Epithelial cell of esophagus (primary cell): ENCODE results near the gene GJB3.
"Not testable (repeated sequence)": the region's sequence is repeated elsewhere in the genome, so short reads cannot be mapped to it uniquely, and the experiment has no call there.

Experiments
- DNase-seq: peaks from one replicate; pipeline ENCODE4 v3.0.0; 2010; ENCODE audit warnings: low read depth
- H3K4me3 ChIP-seq: 2 replicates; pipeline ENCODE4 v1.5.1; 2011; ENCODE audit warnings: mild to moderate bottlenecking, low read length, control low read depth
- CTCF ChIP-seq: IDR thresholded peaks from 2 replicates; pipeline ENCODE4 v1.5.1; 2011; ENCODE audit warnings: low read depth, mild to moderate bottlenecking, low read length, control low read depth, inconsistent platforms; ENCODE audit not compliant: insufficient read depth; ENCODE audit errors: missing control alignments

GJB3 gene

GRCh38 chr1:34781071-34781843, at the start of gene GJB3:
Gene GJB3, plus strand, starts transcription at chr1:34781214. Its CDS starts 3,549 bp downstream, at chr1:34784763.
- DNase-seq: peak; percentile 77
- no peak for TF ChIP-seq CTCF
- peak within 1 kb of the TSS; percentile 81 for H3K4me3 ChIP-seq

DNA sequence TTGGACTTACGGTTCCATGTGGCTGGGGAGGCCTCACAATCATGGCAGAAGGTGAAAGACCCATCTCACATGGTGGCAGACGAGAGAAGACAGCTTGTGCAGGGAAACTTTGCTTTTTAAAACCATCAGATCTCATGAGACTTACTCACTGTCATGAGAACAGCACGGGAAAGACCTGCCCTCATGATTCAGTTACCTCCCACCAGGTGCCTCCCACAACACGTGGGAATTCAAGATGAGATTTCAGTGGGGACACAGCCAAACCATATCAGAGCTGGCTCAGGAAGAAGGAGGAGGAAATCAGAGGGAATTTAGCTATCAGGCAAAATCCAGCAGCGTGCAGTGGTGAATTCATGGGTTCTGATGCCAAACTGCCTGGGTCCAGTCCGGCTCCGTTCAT, 48.2 kb upstream of the GJB3 start:
- not testable (repeated sequence) for DNase-seq, H3K4me3 ChIP-seq

GRCh38 chr1:34736692-34737091, 44.3 kb upstream of the GJB3 start:
- H3K4me3 ChIP-seq: no peak overlapping the region
- no peak for TF ChIP-seq CTCF
- no peak for DNase-seq

DNA sequence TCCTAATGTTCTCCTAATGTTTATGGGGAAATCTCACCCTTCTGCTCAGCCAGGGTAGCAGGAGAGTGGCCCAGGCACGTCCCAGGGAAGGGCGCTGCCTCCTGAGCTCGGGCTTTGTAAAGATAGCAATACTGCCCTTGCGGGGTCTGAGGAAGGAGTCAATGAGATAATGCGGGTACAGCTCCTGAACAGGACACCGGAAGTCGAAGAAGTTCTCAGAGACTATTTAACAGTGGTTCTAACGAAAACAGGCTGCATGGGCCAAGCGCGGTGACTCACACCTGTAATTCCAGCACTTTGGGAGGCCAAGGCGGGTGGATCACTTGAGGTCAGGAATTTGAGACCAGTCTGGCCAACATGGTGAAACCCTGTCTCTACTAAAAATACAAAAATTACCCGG, 43.8 kb upstream of the GJB3 start:
- DNase-seq, H3K4me3 ChIP-seq: not testable (repeated sequence)

DNA sequence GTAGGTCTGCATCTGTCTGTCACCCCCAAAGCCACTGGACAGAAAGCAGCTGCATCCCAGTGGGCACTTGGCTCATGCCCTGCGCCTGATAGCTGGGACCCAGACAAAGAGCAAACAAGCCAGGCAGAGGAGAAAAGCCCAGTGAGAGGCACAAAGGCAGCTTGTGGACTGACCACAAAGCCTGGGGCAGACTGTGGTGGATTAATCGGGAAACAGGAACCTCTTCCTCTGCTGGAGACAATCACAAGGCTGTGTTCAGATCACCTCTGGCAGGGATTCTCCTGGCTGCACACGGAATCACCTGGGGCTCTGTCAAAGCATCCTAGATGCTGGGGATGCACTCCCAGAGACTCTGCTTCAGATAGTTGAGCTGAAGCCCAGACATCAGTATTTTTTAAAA, 41.4 kb upstream of the GJB3 start:
- no peak overlapping the region for H3K4me3 ChIP-seq
- no peak for TF ChIP-seq CTCF
- DNase-seq: no peak

DNA sequence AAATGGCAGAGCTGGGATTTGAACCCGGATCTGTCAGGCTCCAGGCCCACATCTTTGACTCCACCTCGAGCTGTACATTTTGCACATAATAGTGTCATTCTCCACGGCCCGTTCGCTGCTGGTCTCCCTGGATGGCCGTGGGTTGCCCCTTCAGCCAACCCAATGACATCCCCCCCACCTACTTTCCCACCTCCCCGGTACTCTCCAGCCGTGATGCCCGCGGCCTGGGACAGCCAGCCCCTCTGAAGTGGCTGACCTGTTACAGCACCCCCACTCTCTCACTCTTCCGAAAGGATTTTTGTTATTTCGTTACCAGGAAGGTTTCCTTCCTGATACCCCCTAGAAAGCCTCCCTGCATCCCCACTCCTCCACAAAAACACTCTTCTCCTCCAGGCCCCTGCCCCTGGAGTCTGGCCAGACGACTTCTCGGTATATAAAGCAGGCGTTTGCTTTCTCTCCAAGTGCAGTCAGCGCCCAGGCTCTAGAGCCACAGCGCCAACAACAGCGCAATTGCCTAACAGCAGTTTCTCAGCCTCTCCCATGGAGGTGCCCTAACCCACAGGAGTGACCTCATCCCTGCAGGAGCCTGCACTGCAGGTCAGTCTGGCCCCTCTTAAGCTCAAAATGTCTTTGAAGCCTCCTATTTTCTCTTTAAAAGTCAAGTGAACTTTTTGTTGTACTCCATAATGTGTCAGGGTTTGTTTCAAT, 40.7 kb upstream of the GJB3 start:
- TF ChIP-seq CTCF: no peak
- H3K4me3 ChIP-seq: no peak overlapping the region
- DNase-seq: peak; percentile 68

- DNase-seq: peak; percentile 80
- peak; percentile 90 for TF ChIP-seq CTCF
- no peak overlapping the region for H3K4me3 ChIP-seq
Measured at GRCh38 chr1:34742667-34743270, 38.2 kb upstream of the GJB3 start.
